ENCODE data around the gene TNKS1BP1.
"Not testable (repeated sequence)": the region's sequence is repeated elsewhere in the genome, so short reads cannot be mapped to it uniquely, and the experiment has no call there.

TNKS1BP1 gene

GRCh38 chr11:57310091-57310490 lies 14.7 kb downstream of the TNKS1BP1 start:
- no peak for DNase-seq

- DNase-seq = no peak
Observed at GRCh38 chr11:57309106-57310059, 15.4 kb downstream of the TNKS1BP1 start.

GRCh38 chr11:57308426-57309060 lies 16.2 kb downstream of the TNKS1BP1 start:
- DNase-seq = no peak

GRCh38 chr11:57307666-57308270 lies 17.0 kb downstream of the TNKS1BP1 start:
- DNase-seq = no peak

GRCh38 chr11:57306940-57307565 lies 17.7 kb downstream of the TNKS1BP1 start:
- no peak for DNase-seq

GRCh38 chr11:57306161-57306876 lies 18.4 kb downstream of the TNKS1BP1 start:
- no peak for DNase-seq

GRCh38 chr11:57305523-57305922 lies 19.2 kb downstream of the TNKS1BP1 start:
- DNase-seq = no peak

GRCh38 chr11:57303990-57304579 lies 20.7 kb downstream of the TNKS1BP1 start:
- DNase-seq = peak; percentile 25 to 69

GRCh38 chr11:57303280-57303989 lies 21.3 kb downstream of the TNKS1BP1 start:
- DNase-seq = no peak

- no peak for DNase-seq
Observed at GRCh38 chr11:57302489-57302888, 22.3 kb downstream of the TNKS1BP1 start.

GRCh38 chr11:57301711-57302423 lies 22.9 kb downstream of the TNKS1BP1 start:
- no peak for DNase-seq

GRCh38 chr11:57300785-57301184 lies 24.0 kb downstream of the TNKS1BP1 start:
- DNase-seq = no peak

GRCh38 chr11:57299150-57299737 lies 25.5 kb downstream of the TNKS1BP1 start:
- no peak for DNase-seq

- DNase-seq = no peak
Observed at GRCh38 chr11:57297221-57297620, 27.5 kb downstream of the TNKS1BP1 start.

- DNase-seq = not testable (repeated sequence)
Observed at GRCh38 chr11:57296205-57296604, 28.5 kb downstream of the TNKS1BP1 start.

GRCh38 chr11:57294225-57295131 lies 30.3 kb downstream of the TNKS1BP1 start:
- DNase-seq = peak; percentile 12 to 27

GRCh38 chr11:57290288-57290687 lies 34.5 kb downstream of the TNKS1BP1 start:
- no peak for DNase-seq

GRCh38 chr11:57288771-57289579 lies 35.8 kb downstream of the TNKS1BP1 start:
- DNase-seq = peak in 1 of 2 experiments; percentile 57

Data from NCI-H2081 (cell line).